Ovary (tissue), 9 donors: ENCODE measurements around the gene NDUFA6. TPM values are rescaled to one million over a fixed set of nuclear protein-coding genes. Genes with fewer than 3 reads are reported as not detected.

Source experiments
- DNase-seq, 5 donors: peaks; one replicate each; pipeline ENCODE4 v3.0.0-alpha.2; 2019 to 2020
- H3K27ac ChIP-seq, 2 donors: fragments of 200-600 bp; one replicate each; pipeline versions ENCODE4 v1.5.1 to v1.8.0; 2019 to 2022
- H3K27me3 ChIP-seq: fragments of 200-600 bp; one replicate; pipeline ENCODE4 v1.8.0; 2022
- H3K36me3 ChIP-seq: fragments of 200-600 bp; sonication (generic); one replicate; pipeline ENCODE4 v1.5.1; 2019
- H3K4me1 ChIP-seq: one replicate; pipeline ENCODE4 v1.8.1; 2013; ENCODE audit warnings: mild to moderate bottlenecking, moderate library complexity; ENCODE audit not compliant: insufficient read depth
- H3K4me3 ChIP-seq: fragments of 200-600 bp; sonication (generic); one replicate; pipeline ENCODE4 v1.5.1; 2017
- H3K9me3 ChIP-seq, 2 donors: fragments of 200-600 bp in 1 of 2; sonication (generic) in 1 of 2; one replicate each; pipeline versions ENCODE4 v1.5.1 to v1.8.1; 2013 to 2019; ENCODE audit warnings: mild to moderate bottlenecking in 1 of 2, moderate library complexity in 1 of 2
- EP300 ChIP-seq: sonication (generic); formaldehyde crosslinking; IDR thresholded peaks from one replicate; pipeline ENCODE4 v1.6.1; 2017; ENCODE audit warnings: antibody characterized with exemption
- POLR2A ChIP-seq: fragments of 450-650 bp; IDR thresholded peaks from one replicate; pipeline ENCODE4 v1.6.1; 2017; ENCODE audit warnings: antibody characterized with exemption, mild to moderate bottlenecking, moderate library complexity
- WGBS, 3 donors: extraction: QIAGEN DNeasy Blood & Tissue Kit in 1 of 3; methylation state at CpG; one replicate each; pipeline versions ENCODE4 v1.1.5 to v1.1.7; 2013 to 2017; 5-methylcytosine and 5-hydroxymethylcytosine counted together
- intact Hi-C, 4 donors: fragments of 100-400 bp; cut with DNase I; formaldehyde crosslinking; loops; one replicate each; pipeline versions ENCODE4 v1.11.0 to v1.15.1; 2022 to 2023
- polyA plus RNA-seq, 2 donors: library from polyadenylated mRNA; stranded (reverse); fragments of 200-250 nt in 1 of 2; fragments of 350-450 nt in 1 of 2; fragmentation: Illumina TruSeq in 1 of 2; extraction: RNeasy Lipid Tissue Mini Kit (QIAGEN cat#74804) in 1 of 2; gene quantifications; one replicate each; pipeline ENCODE4 v1.2.3, GENCODE V29; 2013 to 2014
- total RNA-seq, 7 donors: library from RNA; depleted of rRNA in 2 of 7; stranded (reverse); fragments of >200 nt in 2 of 7; fragmentation: NEBNext Ultra II Directional in 3 of 7; extraction: Animal tissue kit (Norgen Biotek cat#: 25700) in 3 of 7; gene quantifications; one replicate each; pipeline versions ENCODE4 v1.1.0 to v1.2.4, GENCODE V29; 2016 to 2023
- TF ChIP-seq, protein P1 (sequence below), 3 donors: fragments of 450-650 bp in 2 of 3; fragments of 200-600 bp in 1 of 3; IDR thresholded peaks; one replicate each; pipeline versions ENCODE4 v1.5.1 to v1.8.0; 2016 to 2022; ENCODE audit warnings: antibody characterized with exemption in 3 of 3, mild to moderate bottlenecking in 1 of 3
- donor health status: DM: no; HTN: no; CAD: no; lungs with moderate emphysema.
- donor health status: DM: no; HTN: no; CAD: no.
- donor health status: Bipolar disorder and iron deficiency.
- donor health status: DM: yes; HTN: yes; CAD: no.
- donor health status: DM: no; HTN: no; CAD: no.
- donor health status: DM: yes; HTN: yes; CAD: no.

The NDUFA6 gene
- total and polyA plus RNA-seq, 9 donors: 28.3 to 82.8 (median 47.6) TPM

DNA sequence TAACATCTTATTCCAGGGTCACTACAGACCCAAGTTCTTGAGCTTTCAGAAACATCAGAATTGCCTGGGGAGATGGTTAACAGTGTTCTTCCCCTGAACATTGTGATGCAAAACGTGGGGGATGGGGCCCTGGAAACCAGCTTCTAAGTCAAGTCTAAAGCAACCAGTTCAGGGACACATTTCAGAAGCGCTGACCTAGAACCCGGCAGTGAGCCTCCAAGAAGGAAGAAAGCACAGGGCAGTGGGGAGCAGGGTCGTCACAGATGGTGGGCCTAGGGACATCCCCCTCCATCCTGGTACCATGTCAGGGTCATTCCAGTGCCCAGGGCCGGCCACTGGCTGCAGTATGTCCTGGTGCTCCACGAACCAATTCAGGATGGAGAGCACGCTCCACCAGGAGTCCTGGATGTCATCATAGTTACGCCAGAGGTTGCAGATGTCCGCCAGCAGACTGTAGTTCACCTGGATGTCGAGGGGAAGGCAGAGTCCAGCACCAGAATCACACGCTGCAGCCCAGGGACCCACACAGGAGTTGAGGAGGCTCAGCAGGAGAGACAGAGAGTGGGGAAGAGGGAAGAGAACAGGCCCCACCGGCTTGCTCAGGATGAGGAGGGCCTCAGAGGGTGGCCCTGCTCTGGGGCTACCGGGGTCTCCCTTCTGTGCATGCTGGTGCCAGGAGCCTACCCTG is 25.0 kb downstream of the NDUFA6 start:
- H3K27ac ChIP-seq: no peak overlapping the region
- intact Hi-C loops: no loop called here
- H3K4me3 ChIP-seq: no peak overlapping the region
- 75 to 80% (median 77%) methylated on average over 11 to 13 of the region's 13 CpGs for WGBS, 3 donors
- H3K36me3 ChIP-seq: no peaks in the 10 kb centered on the region
- no peaks in the 10 kb centered on the region for H3K4me1 ChIP-seq
- H3K27me3 ChIP-seq: no peaks in the 10 kb centered on the region
- H3K9me3 ChIP-seq: no peaks in the 10 kb centered on the region
- TF ChIP-seq, protein P1, sequence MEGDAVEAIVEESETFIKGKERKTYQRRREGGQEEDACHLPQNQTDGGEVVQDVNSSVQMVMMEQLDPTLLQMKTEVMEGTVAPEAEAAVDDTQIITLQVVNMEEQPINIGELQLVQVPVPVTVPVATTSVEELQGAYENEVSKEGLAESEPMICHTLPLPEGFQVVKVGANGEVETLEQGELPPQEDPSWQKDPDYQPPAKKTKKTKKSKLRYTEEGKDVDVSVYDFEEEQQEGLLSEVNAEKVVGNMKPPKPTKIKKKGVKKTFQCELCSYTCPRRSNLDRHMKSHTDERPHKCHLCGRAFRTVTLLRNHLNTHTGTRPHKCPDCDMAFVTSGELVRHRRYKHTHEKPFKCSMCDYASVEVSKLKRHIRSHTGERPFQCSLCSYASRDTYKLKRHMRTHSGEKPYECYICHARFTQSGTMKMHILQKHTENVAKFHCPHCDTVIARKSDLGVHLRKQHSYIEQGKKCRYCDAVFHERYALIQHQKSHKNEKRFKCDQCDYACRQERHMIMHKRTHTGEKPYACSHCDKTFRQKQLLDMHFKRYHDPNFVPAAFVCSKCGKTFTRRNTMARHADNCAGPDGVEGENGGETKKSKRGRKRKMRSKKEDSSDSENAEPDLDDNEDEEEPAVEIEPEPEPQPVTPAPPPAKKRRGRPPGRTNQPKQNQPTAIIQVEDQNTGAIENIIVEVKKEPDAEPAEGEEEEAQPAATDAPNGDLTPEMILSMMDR (IDR thresholded peaks at IDR 0.05): no peak
- no peak for TF ChIP-seq POLR2A
- TF ChIP-seq EP300: no peak
- peak in 1 of 5 donors; percentile 13 for DNase-seq

DNA sequence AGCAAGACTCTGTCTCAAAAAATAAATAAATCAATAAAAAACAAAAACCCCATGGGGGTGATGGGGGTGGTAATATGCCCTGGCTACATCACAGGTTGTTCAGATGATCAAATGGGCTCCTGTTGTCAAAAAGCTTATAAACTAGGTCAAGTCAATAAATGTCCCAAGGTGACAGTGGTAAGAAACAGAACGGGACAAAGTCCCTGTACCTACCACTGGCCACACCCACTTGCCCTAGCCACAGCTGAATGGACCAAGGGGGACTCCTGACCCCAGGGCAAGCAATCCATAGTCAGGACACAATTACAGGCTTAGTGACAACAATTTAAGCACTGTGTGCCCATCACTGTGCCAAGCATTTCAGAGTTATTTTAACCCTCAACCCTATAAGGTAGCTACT is 25.9 kb downstream of the NDUFA6 start:
- Histone ChIP-seq H3K9me3 (no peaks in the 10 kb centered on the region), H3K4me1 (no peaks in the 10 kb centered on the region), H3K4me3 (no peak overlapping the region), H3K27ac (no peak overlapping the region), H3K36me3 (no peaks in the 10 kb centered on the region), H3K27me3 (no peaks in the 10 kb centered on the region)
- TF ChIP-seq, protein P1 (IDR thresholded peaks at IDR 0.05): no peak
- TF ChIP-seq POLR2A: no peak
- TF ChIP-seq EP300: no peak
- 91 to 100% (median 96%) methylated on average over 1 of the region's 1 CpG for WGBS, 3 donors
- intact Hi-C loops: no loop called here
- DNase-seq: no peak

DNA sequence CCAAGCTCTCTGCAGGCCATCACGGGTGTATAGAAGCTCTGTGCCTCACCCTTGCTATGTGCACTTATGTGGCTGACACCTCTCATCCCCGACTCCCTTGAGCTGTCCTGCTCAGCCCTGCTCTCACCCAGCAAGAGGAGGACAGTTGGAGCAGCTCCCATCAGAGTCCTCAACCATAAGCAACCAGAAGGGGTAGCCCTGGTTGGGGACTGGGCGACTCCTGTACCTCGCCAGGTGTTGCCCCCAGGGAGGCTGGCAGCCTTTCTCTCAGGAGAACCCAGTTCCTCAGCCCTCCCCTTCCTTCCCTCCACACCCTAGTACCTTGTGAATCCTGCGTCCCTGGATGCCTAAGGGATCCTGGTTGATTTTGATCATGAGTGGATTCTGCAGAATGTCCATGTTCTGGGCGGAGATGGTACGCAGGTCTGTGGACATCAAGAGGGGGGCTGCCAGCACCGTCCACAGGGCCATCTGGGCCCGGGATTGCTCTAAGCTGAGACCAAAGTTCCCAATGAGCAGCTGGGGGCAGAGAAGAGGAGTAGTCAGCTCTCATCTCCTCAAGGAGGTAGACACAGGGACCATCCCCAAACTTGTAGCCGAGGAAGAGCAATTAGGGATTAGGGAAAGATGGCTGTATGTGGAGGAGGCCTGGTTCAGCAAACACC is 27.9 kb downstream of the NDUFA6 start:
- TF ChIP-seq POLR2A (no peak), EP300 (no peak)
- TF ChIP-seq, protein P1 (IDR thresholded peaks at IDR 0.05): no peak
- H3K27ac ChIP-seq: no peak overlapping the region
- no peak for DNase-seq
- WGBS, 3 donors: 91 to 94% (median 92%) methylated on average over 10 of the region's 10 CpGs
- no peak overlapping the region for H3K4me3 ChIP-seq
- H3K27me3 ChIP-seq: no peaks in the 10 kb centered on the region
- intact Hi-C loops: no loop called here
- no peaks in the 10 kb centered on the region for H3K9me3 ChIP-seq
- no peaks in the 10 kb centered on the region for H3K36me3 ChIP-seq
- H3K4me1 ChIP-seq: no peaks in the 10 kb centered on the region

DNA sequence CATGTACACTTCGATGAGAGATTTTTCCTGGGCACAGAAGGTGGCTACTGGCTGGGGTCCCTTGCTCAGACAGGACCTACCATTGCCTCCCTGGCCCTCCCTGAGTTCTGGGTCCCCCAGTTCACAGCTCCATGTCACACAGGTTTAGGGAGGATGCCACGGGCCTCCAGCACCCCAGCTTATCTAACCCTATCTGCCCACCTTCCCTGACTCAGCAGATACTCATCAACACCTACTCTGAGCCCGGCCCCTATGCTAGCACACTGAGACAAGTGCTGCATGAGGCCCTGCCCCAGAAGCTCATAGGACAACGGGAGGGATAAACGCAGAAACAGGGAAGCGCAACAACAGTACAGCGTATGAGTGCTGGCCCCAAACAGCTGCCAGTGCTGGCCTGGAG is 29.5 kb downstream of the NDUFA6 start:
- WGBS, 3 donors: 87 to 95% (median 88%) methylated on average over 7 of the region's 7 CpGs
- H3K4me1 ChIP-seq: no peaks in the 10 kb centered on the region
- no peak overlapping the region for H3K4me3 ChIP-seq
- DNase-seq: no peak
- intact Hi-C loops: no loop called here
- no peak overlapping the region for H3K27ac ChIP-seq
- H3K9me3 ChIP-seq: no peaks in the 10 kb centered on the region
- H3K27me3 ChIP-seq: no peaks in the 10 kb centered on the region
- no peaks in the 10 kb centered on the region for H3K36me3 ChIP-seq
- no peak for TF ChIP-seq EP300
- no peak for TF ChIP-seq POLR2A
- TF ChIP-seq, protein P1 (IDR thresholded peaks at IDR 0.05): no peak
